GM21576 (cell line): Measurements from ENCODE around the gene RASGRP3.
A peak's percentile ranks its signal among the peaks of the same experiment; 100 is the strongest.
"Not testable (repeated sequence)": the region's sequence is repeated elsewhere in the genome, so short reads cannot be mapped to it uniquely, and the experiment has no call there.

Source experiments
- ATAC-seq: cut with Tn5 transposase; IDR thresholded peaks from one replicate; pipeline ENCODE4 v1.9.1; 2021; ENCODE audit warnings: mild to moderate bottlenecking, moderate library complexity; ENCODE audit not compliant: unreplicated experiment

RASGRP3 gene

GRCh38 chr2:33476131-33476792 is at the start of gene RASGRP3:
Gene RASGRP3 (plus strand): TSS chr2:33476649. CDS start chr2:33515137, 38,488 bp downstream.
- peak; percentile 57 for ATAC-seq

- ATAC-seq = no peak
Measured at GRCh38 chr2:33426666-33427231, 49.7 kb upstream of the RASGRP3 start.

GRCh38 chr2:33430077-33430476 is 46.4 kb upstream of the RASGRP3 start:
- ATAC-seq = no peak

GRCh38 chr2:33430856-33431255 is 45.6 kb upstream of the RASGRP3 start:
- ATAC-seq = no peak

- ATAC-seq = no peak
Measured at GRCh38 chr2:33432871-33433270, 43.6 kb upstream of the RASGRP3 start.

GRCh38 chr2:33433279-33434235 is 42.9 kb upstream of the RASGRP3 start:
- no peak for ATAC-seq

- ATAC-seq = no peak
Measured at GRCh38 chr2:33435518-33435917, 40.9 kb upstream of the RASGRP3 start.

- ATAC-seq = no peak
Measured at GRCh38 chr2:33436083-33436482, 40.4 kb upstream of the RASGRP3 start.

GRCh38 chr2:33437297-33437696 is 39.2 kb upstream of the RASGRP3 start:
- no peak for ATAC-seq

- ATAC-seq = no peak
Measured at GRCh38 chr2:33437815-33438214, 38.6 kb upstream of the RASGRP3 start.

GRCh38 chr2:33441235-33441810 is 35.1 kb upstream of the RASGRP3 start:
- peak; percentile 79 for ATAC-seq

- ATAC-seq = not testable (repeated sequence)
Measured at GRCh38 chr2:33442052-33442451, 34.4 kb upstream of the RASGRP3 start.

GRCh38 chr2:33442528-33443079 is 33.8 kb upstream of the RASGRP3 start:
- ATAC-seq = no peak

GRCh38 chr2:33443274-33443829 is 33.1 kb upstream of the RASGRP3 start:
- no peak for ATAC-seq

- no peak for ATAC-seq
Measured at GRCh38 chr2:33444967-33445366, 31.5 kb upstream of the RASGRP3 start.

- no peak for ATAC-seq
Measured at GRCh38 chr2:33448220-33448899, 28.1 kb upstream of the RASGRP3 start.

- ATAC-seq = no peak
Measured at GRCh38 chr2:33451214-33451613, 25.2 kb upstream of the RASGRP3 start.

GRCh38 chr2:33451825-33452224 is 24.6 kb upstream of the RASGRP3 start:
- no peak for ATAC-seq

GRCh38 chr2:33452545-33452944 is 23.9 kb upstream of the RASGRP3 start:
- no peak for ATAC-seq

- no peak for ATAC-seq
Measured at GRCh38 chr2:33453905-33454479, 22.5 kb upstream of the RASGRP3 start.
